Measurements from ENCODE around the gene KDM6A. TPM values are rescaled to one million over a fixed set of nuclear protein-coding genes. Genes with fewer than 3 reads are reported as not detected.
"Not testable (repeated sequence)": the region's sequence is repeated elsewhere in the genome, so short reads cannot be mapped to it uniquely, and the experiment has no call there.

KDM6A gene
- total RNA-seq, 2 donors from 2014 or later: 38.5 to 42.2 TPM

DNA sequence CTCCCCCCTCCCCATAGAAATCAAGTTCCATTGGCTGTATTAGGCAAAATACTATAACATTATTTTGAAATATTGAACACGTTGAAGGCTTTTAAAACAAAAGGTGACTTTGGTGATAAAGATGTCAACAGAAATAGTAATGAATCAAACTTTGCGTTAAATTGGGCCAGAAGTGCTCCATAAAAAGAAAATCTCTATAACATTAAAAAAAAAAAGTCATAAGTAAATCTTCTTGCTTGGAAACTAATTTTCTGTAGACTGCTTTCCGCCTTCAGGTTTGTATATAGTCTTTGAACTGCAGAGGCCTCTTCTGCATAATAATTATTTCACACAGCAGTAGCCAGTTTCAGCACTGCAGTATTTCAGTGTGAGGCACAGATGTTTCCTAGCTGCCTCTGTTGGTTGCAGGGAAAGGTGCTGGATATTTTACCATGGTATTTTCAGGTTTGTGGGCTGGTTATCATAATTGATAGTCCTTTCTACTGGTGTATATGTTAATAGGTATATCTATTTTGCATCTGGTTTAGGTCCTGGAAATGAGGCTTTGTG lies 158.9 kb downstream of the KDM6A start:
- ATAC-seq (no peak), DNase-seq (no peak)
- intact Hi-C loops (cut with DNase I, micrococcal nuclease): no loop called here

DNA sequence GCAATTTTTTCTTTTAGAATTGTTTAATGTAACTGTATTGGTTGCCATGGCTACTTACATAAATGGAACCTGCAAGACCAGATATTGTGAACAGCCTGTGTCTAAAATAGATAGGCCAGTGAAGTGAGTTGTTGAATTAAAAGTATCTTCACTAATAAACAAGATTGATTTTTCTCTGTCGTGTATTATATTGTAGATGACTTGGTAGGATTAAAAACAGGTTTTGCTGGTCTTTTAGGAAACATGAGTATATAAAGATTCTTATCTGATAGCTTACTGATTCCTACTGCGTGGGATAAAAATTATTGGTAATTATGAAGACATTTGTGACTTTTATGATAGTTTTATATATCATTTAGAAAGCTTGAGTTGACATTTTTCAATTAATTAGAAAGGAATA lies 162.1 kb downstream of the KDM6A start:
- DNase-seq (no peak), ATAC-seq (no peak)
- intact Hi-C loops (cut with DNase I, micrococcal nuclease): no loop called here

DNA sequence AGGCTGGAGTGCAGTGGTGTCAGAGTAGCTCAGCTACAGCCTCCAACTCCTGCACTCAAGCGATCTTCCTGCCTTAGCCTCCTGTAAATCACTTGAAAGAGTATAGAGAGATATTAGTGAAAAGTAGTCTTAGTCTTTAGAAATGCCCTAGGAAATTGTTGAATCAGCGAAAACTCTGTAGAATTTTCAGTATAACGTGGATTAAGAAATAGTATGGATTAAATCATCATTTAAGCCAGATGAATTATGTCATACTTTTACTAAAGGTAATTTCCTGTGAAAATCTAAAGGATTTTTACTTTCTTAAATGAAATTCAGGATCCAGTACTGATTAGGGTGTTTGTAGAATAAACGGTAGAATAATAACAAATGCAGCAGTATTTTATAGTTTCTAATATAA lies 163.2 kb downstream of the KDM6A start:
- intact Hi-C loops (cut with DNase I, micrococcal nuclease): no loop called here
- DNase-seq: no peak
- ATAC-seq: no peak

DNA sequence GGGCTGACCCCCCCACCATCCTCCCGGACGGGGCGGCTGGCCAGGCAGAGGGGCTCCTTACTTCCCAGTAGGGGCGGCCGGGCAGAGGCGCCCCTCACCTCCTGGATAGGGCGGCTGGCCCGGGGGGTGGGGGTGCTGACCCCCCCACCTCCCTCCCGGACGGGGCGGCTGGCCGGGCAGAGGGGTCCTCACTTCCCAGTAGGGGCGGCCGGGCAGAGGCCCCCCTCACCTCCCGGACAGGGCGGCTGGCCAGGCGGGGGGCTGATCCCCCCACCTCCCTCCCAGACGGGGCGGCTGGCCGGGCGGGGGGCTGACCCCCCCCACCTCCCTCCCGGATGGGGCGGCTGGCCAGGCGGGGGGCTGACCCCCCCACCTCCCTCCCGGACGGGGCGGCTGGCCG lies 167.1 kb downstream of the KDM6A start:
- ATAC-seq; intact Hi-C loops (cut with DNase I, micrococcal nuclease); DNase-seq: not testable (repeated sequence)

DNA sequence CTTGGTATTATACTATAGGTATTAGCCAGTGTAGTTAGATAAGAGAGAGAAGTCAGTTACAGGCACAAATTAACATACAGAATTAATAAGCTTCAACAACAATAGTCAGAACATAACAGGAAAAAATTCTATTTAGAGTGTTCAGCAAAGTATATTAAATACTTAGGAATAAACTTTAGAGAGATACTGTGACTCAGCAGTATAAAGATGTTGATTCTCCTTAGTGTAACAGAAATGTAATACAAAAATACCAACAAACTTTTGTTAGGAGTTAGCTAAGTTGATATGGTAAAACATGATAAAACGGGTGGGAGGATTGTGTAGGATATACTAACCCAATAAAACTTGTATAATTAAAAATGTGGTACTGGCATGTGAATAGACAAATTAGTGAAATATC lies 173.4 kb downstream of the KDM6A start:
- DNase-seq (no peak), ATAC-seq (no peak)
- intact Hi-C loops (cut with DNase I, micrococcal nuclease): no loop called here

DNA sequence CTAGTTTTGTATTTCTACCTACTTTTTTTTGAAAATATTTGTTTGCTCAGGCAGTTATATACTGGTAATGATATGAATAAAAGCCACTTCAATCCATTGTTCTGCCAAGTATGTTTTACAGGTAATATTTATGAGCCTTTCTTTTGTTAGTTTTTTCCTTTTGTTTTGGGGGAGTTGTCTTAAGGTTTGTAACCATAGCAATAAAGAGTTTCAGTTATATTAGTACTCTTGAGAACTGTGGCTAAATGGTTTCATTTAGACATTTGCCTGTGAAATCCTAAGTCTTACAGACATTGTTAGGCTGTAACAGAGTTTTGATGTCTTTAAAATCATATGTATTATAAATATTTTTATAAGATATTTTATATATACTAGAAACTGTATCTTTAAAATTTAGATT lies 177.6 kb downstream of the KDM6A start:
- intact Hi-C loops (cut with DNase I, micrococcal nuclease): no loop called here
- no peak for ATAC-seq

DNA sequence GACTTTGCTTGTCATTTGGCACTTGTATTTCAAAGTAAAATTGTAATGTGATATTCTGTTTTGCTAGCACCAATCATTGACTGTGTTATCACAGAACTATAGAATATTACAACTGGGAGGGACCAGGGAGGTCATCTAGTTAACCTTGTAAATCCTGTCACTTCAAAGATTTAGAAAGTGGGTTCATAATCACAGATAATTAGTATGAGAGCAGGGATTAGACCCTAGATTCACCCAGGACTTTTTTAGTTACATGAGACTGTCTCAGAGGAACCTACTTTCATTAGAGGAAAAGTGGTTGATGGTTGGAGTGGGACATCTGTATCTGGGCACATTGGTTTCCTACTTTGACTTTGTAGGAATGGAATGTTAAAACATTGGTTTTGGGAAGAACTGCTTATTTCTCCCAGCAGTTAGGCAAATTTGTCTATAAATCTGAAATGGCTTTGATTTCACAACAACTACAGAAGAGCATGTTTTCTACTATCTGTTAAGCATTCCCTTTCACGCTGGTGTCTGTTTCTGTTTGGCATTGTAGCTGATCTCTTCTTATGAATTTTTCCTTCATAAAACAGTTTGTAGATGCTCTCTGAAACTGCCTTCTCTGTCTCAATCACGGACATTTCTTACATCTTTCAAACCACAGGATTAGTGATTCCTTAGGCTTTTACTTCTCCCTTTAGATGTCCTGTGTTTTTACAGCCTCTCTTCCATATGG lies 183.6 kb downstream of the KDM6A start:
- intact Hi-C loops (cut with DNase I, micrococcal nuclease): no loop called here
- ATAC-seq (peak; percentile 36), DNase-seq (no peak)

More for the DNA sequence above, 177.6 kb downstream of the KDM6A start:
- no peak for DNase-seq

DNA sequence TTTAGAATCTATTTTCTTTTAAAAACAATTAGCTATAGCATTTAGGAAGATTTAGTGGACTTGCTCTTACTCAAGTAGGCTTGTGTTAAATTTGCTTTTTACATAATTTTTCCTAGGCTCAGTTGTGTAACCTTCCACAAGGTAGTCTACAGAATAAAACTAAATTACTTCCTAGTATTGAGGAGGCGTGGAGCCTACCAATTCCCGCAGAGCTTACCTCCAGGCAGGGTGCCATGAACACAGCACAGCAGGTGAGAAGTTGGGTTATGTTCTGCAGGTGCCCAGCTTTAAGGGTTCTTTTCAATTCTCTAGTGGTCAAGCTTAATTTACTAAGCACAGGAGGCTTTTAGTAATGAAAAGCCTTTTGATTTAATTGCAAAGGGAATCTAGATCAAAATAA lies 186.9 kb downstream of the KDM6A start:
- intact Hi-C loops (cut with DNase I, micrococcal nuclease); DNase-seq: not testable (repeated sequence)
- ATAC-seq: peak; percentile 86

DNA sequence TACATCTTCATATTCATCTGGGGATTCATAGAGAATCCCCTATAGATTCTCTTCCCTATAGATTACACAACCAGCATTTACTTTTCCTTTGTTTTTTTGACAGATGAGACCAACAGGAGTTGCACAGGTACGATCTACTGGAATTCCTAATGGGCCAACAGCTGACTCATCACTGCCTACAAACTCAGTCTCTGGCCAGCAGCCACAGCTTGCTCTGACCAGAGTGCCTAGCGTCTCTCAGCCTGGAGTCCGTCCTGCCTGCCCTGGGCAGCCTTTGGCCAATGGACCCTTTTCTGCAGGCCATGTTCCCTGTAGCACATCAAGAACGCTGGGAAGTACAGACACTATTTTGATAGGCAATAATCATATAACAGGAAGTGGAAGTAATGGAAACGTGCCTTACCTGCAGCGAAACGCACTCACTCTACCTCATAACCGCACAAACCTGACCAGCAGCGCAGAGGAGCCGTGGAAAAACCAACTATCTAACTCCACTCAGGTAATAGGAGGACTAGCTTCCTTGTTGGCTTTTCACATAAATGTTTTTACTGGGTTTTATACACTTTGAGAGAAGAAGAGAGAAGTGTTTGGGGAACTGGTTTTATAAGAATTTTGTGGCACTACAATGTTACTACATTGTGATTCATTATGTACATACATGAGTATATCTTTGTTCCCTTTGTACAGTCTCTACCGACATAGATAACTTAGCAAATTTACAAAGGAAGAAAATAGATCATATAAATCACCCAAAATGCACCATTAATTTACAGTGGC lies 190.5 kb downstream of the KDM6A start:
- DNase-seq (no peak), ATAC-seq (no peak)
- intact Hi-C loops (cut with DNase I, micrococcal nuclease): no loop called here

DNA sequence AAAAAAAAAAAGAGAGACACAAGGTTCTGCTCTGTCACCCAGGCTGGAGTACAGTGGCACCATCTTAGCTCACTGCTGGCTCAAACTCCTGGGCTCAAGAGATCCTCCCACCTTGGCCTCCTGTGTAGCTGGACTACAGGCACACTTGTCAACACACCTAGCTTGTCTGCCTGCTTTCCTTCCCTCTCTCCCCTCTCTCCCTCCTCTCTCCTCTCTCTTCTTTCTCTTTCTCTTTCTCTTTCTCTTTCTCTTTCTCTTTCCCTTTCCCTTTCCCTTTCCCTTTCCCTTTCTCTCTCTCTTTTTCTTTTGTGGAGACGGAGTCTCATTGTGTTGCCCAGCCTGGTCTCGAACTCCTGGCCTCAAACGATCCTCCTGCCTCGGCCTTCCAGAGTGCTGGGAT lies 195.6 kb downstream of the KDM6A start:
- ATAC-seq (peak; percentile 71), DNase-seq (no peak)
- intact Hi-C loops (cut with DNase I, micrococcal nuclease): no loop called here

DNA sequence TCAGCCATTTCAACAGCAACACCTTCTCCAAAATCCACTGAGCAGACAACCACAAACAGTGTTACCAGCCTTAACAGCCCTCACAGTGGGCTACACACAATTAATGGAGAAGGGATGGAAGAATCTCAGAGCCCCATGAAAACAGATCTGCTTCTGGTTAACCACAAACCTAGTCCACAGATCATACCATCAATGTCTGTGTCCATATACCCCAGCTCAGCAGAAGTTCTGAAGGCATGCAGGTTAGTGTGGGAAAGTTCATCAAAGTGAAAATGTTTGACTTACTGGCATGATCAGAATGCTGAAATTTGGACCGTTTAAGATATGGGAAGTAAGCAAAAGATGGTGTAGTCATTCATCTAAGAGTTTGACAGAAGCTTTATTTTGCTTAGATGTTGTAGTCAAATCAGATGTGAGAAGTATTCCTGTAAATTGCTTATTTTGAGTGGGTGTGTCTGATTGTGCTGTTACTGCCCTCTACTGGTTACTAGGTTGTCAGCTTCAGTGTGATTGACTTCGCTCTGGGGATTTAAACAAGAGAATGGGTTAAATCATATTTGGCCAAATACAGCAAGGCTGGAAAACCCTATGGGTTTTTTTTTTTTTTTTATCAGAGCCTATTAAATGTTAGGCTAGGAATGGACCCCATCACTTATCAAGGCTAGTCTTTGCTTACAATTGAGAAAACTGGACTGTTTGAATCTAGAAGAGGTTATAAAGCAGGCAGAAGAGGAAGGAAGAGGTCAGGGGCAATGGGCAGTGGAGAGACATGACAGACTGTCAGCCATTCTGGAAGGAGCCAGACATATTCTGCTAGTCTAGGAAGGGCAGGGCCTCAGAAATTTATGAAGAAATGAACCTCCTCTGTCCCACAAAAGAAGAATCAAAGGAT lies 197.4 kb downstream of the KDM6A start:
- intact Hi-C loops (cut with DNase I, micrococcal nuclease): no loop called here
- ATAC-seq (peak; percentile 74), DNase-seq (no peak)

DNA sequence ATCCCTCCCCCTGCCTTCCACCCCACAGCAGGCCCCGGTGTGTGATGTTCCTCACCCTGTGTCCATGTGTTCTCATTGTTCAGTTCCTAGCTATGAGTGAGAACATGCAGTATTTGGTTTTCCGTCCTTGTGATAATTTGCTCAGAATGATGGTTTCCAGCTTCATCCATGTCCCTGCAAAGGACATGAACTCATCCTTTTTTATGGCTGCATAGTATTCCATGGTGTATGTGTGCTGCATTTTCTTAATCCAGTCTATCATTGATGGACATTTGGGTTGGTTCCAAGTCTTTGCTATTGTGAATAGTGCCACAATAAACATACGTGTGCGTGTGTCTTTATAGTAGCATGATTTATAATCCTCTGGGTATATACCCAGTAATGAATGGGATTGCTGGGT lies 200.0 kb downstream of the KDM6A start:
- ATAC-seq; intact Hi-C loops (cut with DNase I, micrococcal nuclease); DNase-seq: not testable (repeated sequence)

DNA sequence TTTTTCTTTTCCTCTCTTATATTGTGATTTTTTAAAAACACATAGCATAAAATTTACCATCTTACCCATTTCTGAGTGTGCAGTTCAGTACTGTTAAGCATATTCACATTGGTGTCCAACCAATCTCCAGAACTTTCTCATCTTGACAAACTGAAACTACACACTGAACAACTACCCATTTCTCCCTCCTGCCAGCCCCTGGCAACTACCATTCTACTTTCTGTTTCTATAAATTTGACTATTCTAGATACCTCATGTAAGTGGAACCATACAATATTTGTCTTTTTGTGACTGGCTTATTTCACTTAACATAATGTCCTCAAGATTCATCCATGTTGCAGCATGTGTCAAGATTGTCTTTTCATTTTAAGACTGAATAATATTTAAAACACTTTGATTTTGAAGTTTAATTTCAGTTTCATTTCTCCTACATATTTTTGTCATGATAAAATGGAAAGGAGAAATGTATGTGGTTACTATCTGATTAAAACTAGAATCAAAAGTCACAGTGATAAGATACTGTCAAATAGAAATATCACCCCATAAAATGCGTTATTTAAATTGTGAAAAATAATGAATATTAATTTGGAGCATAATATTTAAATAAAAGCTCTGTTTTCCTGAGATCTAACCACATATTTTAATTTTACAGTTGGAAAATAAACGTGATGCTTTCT lies 204.9 kb downstream of the KDM6A start:
- intact Hi-C loops (cut with DNase I, micrococcal nuclease): no loop called here
- DNase-seq (no peak), ATAC-seq (no peak)

DNA sequence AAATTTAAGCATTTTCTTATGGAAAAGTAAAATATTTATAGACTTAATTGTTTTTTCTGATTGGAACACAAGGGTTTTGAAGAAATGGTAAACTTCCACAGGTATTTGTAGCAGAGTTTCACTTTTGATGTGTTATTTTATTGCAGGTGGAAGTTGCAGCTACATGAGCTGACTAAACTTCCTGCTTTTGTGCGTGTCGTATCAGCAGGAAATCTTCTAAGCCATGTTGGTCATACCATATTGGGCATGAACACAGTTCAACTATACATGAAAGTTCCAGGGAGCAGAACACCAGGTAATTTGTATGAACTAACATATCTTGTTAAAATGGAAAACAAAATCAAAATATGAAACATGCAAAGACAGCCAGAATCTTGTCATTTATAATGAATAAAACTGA lies 210.3 kb downstream of the KDM6A start:
- ATAC-seq: no peak
- intact Hi-C loops (cut with DNase I, micrococcal nuclease): no loop called here
- no peak for DNase-seq

DNA sequence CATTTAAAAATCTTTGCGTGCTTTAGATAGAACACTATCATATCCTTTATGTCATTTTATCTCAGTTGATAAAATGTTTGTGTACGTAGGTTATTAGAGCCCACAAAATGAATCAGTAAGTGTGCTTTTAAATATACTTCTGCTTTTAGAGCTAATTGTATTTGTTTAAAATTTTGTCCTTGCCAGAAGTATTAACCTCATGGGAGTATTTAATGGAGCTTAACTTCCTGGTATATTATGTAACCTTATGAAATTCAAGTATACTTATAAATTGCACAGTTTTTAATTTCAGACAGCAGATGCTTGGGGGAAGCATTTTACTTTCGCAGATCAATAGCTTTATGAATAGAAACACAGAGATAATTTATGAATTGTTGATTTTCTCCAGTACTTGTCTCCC lies 237.5 kb downstream of the KDM6A start:
- no peak for DNase-seq
- intact Hi-C loops (cut with DNase I, micrococcal nuclease): no loop called here
- no peak for ATAC-seq

DNA sequence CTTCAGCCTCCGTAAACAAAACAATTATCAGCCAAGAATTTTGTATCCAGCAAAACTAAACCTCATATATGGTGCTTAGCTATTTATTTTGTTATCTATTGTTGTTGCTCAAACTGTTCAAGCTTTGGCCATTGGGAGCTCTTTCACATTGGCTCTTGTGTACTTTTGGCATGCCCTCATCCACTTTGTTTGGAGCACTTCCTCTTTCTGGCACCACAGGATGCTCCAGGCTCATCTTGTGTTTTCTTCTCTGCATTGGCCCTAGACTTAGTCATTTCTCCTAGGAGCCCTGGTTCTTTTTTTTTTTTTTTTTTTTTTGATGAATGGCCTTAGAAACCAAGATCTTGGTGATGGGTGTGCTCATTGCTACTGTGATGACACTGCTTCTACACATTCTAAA lies 253.2 kb downstream of the KDM6A start:
- ATAC-seq (no peak), DNase-seq (no peak)
- intact Hi-C loops (cut with DNase I, micrococcal nuclease): no loop called here

DNA sequence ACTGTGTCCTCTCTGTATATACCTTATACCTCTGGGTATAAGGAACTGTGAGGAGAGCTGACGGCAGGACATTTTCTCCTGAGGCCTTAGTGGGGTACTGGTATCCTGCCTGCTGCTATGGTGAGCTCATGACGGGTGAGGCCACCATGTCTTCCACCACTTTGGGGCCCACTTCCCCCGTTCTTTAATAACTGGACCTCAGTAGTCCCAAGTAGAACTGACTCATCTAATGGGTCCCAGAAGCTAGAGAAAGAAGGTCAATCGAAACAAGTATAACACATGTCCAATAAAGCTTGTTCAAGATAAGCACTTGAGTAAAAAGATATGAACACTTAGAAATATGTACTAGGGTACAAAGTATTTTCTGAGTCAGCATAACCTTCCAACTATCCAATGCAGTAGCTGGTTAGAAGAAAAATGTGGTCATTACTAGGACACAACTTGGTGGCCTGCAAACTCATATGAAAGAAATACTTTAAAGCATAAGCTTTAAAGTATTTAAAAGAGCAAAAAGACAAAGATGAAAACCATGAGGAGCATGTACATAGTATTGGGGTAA lies 256.0 kb downstream of the KDM6A start:
- DNase-seq: no peak
- intact Hi-C loops (cut with DNase I, micrococcal nuclease): no loop called here
- no peak for ATAC-seq

DNA sequence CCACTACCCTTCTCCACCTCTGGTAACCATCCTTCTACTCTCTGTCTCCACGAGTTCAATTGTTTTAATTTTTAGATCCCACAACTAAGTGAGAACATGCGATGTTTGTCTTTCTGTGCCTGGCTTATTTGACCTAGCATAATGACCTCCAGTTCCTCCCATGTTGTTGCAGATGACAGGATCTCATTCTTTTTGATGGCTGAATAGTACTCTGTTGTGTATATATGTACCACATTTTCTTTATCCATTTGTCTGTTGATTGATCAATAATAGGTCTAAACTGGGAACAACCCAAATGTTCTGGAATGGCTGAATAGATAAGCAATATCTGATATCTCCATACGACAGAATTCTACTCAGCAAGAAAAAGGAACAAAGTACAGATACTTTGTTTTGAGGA lies 260.5 kb downstream of the KDM6A start:
- intact Hi-C loops (cut with DNase I, micrococcal nuclease): no loop called here
- no peak for ATAC-seq
- DNase-seq: no peak

All from left colon (tissue), 2 donors.